ENCODE measurements around the gene C22orf23. TPM values are rescaled to one million over a fixed set of nuclear protein-coding genes. Genes with fewer than 3 reads are reported as not detected.
"Not testable (repeated sequence)": the region's sequence is repeated elsewhere in the genome, so short reads cannot be mapped to it uniquely, and the experiment has no call there.

Gene C22orf23
- total and polyA plus RNA-seq, 11 donors = 0.16 to 0.80 (median 0.44) TPM; not detected in 2

DNA sequence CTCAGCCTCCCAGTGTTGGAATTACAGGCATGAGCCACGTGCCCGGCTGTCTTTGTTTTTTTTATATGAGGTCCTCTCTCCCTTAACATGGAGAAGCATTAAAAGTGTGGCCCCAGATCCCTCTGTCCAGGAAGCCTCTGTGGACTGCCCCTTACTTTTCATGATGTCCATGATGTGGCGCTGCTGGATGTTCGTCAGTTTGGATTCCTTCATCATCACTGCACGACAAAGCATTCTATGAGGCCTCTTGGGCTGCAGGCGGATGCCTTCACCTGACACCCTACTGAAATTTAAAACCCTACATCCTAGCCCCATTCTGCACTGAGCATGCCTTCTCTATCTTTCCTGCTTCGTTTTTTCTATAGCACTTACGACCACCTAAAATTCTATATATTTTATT, 2.1 kb downstream of the C22orf23 start:
- Histone ChIP-seq H3K4me3 (no peak overlapping the region), H3K9me3 (no peaks in the 10 kb centered on the region), H3K27me3 (peaks cover 0 to 6% (median 0%) of the 10 kb centered on the region in 9 donors), H3K27ac (no peak overlapping the region), H3K36me3 (peaks cover 0 to 4% (median 0%) of the 10 kb centered on the region in 9 donors), H3K4me1 (peaks cover 4 to 25% (median 15%) of the 10 kb centered on the region in 12 donors)
- WGBS, 4 donors = 61 to 65% (median 62%) methylated on average over 8 of the region's 8 CpGs
- intact Hi-C loops (cut with DNase I) = no loop called here
- TF ChIP-seq, protein P1, sequence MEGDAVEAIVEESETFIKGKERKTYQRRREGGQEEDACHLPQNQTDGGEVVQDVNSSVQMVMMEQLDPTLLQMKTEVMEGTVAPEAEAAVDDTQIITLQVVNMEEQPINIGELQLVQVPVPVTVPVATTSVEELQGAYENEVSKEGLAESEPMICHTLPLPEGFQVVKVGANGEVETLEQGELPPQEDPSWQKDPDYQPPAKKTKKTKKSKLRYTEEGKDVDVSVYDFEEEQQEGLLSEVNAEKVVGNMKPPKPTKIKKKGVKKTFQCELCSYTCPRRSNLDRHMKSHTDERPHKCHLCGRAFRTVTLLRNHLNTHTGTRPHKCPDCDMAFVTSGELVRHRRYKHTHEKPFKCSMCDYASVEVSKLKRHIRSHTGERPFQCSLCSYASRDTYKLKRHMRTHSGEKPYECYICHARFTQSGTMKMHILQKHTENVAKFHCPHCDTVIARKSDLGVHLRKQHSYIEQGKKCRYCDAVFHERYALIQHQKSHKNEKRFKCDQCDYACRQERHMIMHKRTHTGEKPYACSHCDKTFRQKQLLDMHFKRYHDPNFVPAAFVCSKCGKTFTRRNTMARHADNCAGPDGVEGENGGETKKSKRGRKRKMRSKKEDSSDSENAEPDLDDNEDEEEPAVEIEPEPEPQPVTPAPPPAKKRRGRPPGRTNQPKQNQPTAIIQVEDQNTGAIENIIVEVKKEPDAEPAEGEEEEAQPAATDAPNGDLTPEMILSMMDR (IDR thresholded peaks at IDR 0.05) = no peak
- TF ChIP-seq POLR2A (IDR thresholded peaks at IDR 0.05) = no peak
- ATAC-seq = no peak
- DNase-seq = no peak

DNA sequence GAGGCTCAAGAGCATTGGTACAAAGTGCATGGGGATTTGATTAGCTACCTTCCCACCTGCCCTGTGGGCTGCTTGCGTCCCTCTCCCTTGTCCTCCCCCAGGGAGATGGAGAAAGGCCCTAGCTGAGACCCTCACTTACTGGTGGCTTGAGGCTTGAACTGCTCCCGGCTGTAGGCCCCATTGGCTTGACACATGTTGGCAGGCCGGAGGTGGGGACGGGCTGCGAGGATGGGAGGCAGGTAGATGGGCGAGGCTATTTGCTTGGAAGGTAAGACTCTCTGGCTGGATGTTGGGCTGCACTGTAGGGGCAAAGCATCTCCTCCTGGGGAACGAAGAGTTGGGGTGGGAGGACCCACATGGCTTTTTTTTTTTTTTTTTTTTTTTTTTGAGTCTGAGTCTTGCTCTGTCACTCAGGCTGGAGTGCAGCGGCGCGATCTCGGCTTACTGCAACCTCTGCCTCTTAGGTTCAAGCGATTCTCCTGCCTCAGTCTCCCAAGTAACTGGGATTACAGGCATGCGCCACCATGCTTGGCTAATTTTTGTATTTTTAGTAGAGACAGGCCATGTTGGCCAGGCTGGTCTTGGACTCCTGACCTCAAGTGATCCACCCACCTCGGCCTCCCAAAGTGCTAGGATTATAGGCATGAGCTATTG, 6.1 kb downstream of the C22orf23 start:
- H3K9me3 ChIP-seq; intact Hi-C loops (cut with DNase I); H3K27me3 ChIP-seq; H3K4me3 ChIP-seq; ATAC-seq; H3K4me1 ChIP-seq; H3K27ac ChIP-seq; DNase-seq: not testable (repeated sequence)
- 94 to 97% (median 95%) methylated on average over 14 of the region's 14 CpGs for WGBS, 4 donors
- peaks cover 0 to 15% (median 3%) of the 10 kb centered on the region in 9 donors for H3K36me3 ChIP-seq

DNA sequence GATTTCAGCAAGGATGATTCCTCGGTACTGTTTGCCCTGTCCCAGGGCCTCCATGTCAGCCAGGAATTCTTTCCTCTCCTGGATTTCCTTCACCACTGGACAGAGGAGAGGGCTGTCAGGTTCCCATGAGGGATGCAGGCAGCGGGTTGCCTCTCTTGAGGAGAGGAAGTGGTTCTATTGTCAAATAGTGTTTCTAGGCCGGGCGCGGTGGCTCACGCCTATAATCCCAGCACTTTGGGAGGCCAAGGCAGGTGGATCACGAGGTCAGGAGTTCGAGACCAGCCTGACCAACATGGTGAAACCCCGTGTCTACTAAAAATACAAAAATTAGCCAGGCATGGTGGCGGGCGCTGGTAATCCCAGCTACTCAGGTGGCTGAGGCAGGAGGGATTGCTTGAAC, 9.0 kb downstream of the C22orf23 start:
- DNase-seq = not testable (repeated sequence)

DNA sequence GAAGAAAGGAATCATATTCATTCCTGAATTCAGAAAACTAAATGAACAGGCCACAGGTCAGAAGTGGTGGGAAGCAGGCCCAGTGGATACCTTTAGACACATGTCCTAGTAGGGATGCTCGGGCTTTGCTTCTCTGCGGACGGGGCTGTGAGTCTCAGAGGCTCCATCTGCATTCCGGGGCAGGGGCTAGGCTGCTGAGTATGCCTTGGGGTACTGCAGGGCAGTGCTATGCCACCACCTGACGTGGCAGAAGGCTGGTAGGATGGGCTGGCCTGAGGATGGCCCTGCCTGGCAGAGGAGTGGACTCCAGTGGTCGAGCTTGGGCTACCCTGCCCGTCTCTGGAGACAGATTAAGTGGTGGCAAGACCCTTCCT, 9.6 kb downstream of the C22orf23 start:
- TF ChIP-seq POLR2A (IDR thresholded peaks at IDR 0.05) = no peak
- TF ChIP-seq, protein P1 (IDR thresholded peaks at IDR 0.05) = no peak
- DNase-seq (no peak), ATAC-seq (no peak)
- peaks cover 0 to 48% (median 36%) of the 10 kb centered on the region in 9 donors for H3K36me3 ChIP-seq
- H3K27ac ChIP-seq = no peak overlapping the region
- no peaks in the 10 kb centered on the region for H3K9me3 ChIP-seq
- intact Hi-C loops (cut with DNase I) = no loop called here
- H3K27me3 ChIP-seq = no peaks in the 10 kb centered on the region
- no peak overlapping the region for H3K4me3 ChIP-seq
- H3K4me1 ChIP-seq = no peaks in the 10 kb centered on the region
- 92 to 97% (median 94%) methylated on average over 7 of the region's 7 CpGs for WGBS, 4 donors

More for the DNA sequence above, 9.0 kb downstream of the C22orf23 start:
- intact Hi-C loops (cut with DNase I); H3K27ac ChIP-seq; ATAC-seq; H3K9me3 ChIP-seq; H3K27me3 ChIP-seq; H3K4me3 ChIP-seq; H3K4me1 ChIP-seq: not testable (repeated sequence)
- peaks cover 0 to 42% (median 30%) of the 10 kb centered on the region in 9 donors for H3K36me3 ChIP-seq
- 85 to 94% (median 90%) methylated on average over 11 of the region's 11 CpGs for WGBS, 4 donors

DNA sequence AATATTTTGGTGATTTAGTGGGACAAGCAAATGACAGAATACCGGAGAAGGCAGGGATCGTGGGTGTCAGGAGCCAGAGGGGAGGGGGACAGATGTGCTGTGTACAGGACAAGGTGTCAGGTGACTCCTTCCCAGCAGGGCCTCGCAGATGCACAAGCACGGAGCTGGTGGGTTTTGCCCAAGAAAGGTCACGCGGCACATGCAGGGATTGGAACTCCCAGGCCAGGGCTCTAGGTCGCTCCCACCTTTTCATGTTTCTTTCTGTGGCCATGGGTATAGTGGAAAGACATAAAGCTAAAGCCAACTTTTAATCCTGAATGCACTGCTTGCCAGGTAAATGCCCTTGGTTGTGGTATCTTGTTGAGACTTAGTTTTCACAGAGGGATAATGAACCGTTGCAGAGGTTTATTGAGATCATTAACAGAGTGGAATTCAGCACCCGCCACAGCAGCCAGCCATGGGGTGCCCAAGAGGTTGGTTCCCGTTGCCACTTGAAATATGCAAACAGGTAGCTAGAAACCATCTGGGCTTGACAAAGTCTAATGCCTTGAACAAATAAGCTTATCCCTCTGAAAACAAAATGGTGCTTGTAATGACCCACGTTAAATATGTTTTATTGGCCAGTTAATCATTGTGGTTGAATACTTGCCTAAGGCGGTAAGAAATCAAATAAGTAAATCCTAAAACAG, 10.1 kb downstream of the C22orf23 start:
- Histone ChIP-seq H3K27me3 (no peaks in the 10 kb centered on the region), H3K27ac (no peak overlapping the region), H3K9me3 (no peaks in the 10 kb centered on the region), H3K36me3 (peaks cover 0 to 53% (median 39%) of the 10 kb centered on the region in 9 donors), H3K4me1 (no peaks in the 10 kb centered on the region), H3K4me3 (no peak overlapping the region)
- no peak for TF ChIP-seq POLR2A (IDR thresholded peaks at IDR 0.05)
- TF ChIP-seq, protein P1 (IDR thresholded peaks at IDR 0.05) = no peak
- DNase-seq (no peak), ATAC-seq (no peak)
- intact Hi-C loops (cut with DNase I) = no loop called here
- WGBS, 4 donors = 92 to 95% (median 93%) methylated on average over 12 of the region's 12 CpGs

Data from heart left ventricle (tissue), 16 donors.